Mesenchymal stem cell (in vitro differentiated cells and primary cell): Measurements from ENCODE around the gene ACAD10.

Source experiments
- DNase-seq: peaks from one replicate; pipeline ENCODE4 v3.0.0-alpha.2; 2013
- H2AFZ ChIP-seq: one replicate; pipeline ENCODE4 v1.6.1; 2013; ENCODE audit warnings: low read depth, mild to moderate bottlenecking, control low read depth, inconsistent platforms, low read length, moderate library complexity
- H2AK5ac ChIP-seq: 2 replicates; pipeline ENCODE4 v1.6.1; 2013; ENCODE audit warnings: low read length, moderate library complexity, mild to moderate bottlenecking, inconsistent platforms; ENCODE audit not compliant: severe bottlenecking
- H2BK120ac ChIP-seq: one replicate; pipeline ENCODE4 v1.6.1; 2013; ENCODE audit warnings: low read depth, mild to moderate bottlenecking, inconsistent platforms, low read length, moderate library complexity
- H2BK12ac ChIP-seq, 2 experiments: one replicate each; pipeline ENCODE4 v1.6.1; 2013; ENCODE audit warnings: inconsistent platforms in 2 of 2, low read length in 2 of 2, mild to moderate bottlenecking in 2 of 2, moderate library complexity in 2 of 2, control low read depth in 1 of 2
- H2BK15ac ChIP-seq: one replicate; pipeline ENCODE4 v1.6.1; 2013; ENCODE audit warnings: mild to moderate bottlenecking, low read depth, inconsistent platforms; ENCODE audit not compliant: poor library complexity, severe bottlenecking
- H2BK5ac ChIP-seq: 2 replicates; pipeline ENCODE4 v1.6.1; 2013; ENCODE audit warnings: low read depth, mild to moderate bottlenecking, low read length, control low read depth, inconsistent platforms; ENCODE audit not compliant: poor library complexity, severe bottlenecking
- H3K14ac ChIP-seq, 2 experiments: one replicate each; pipeline ENCODE4 v1.6.1; 2013; ENCODE audit warnings: inconsistent platforms in 2 of 2, low read length in 2 of 2, control low read depth in 1 of 2, mild to moderate bottlenecking in 1 of 2, moderate library complexity in 1 of 2
- H3K18ac ChIP-seq, 2 experiments: one replicate each; pipeline ENCODE4 v1.6.1; 2013; ENCODE audit warnings: inconsistent platforms in 2 of 2, low read length in 2 of 2, control low read depth in 1 of 2, low read depth in 1 of 2, mild to moderate bottlenecking in 1 of 2
- H3K23ac ChIP-seq, 2 experiments: one replicate each; pipeline ENCODE4 v1.6.1; 2013; ENCODE audit warnings: inconsistent platforms in 2 of 2, low read length in 2 of 2, mild to moderate bottlenecking in 2 of 2, moderate library complexity in 2 of 2, control low read depth in 1 of 2
- H3K27ac ChIP-seq: 2 replicates; pipeline ENCODE4 v1.5.1; 2013; ENCODE audit warnings: mild to moderate bottlenecking, moderate library complexity, low read length, control low read depth, inconsistent platforms; ENCODE audit not compliant: poor library complexity, severe bottlenecking
- H3K27me3 ChIP-seq, 2 experiments: 2 replicates each; pipeline versions ENCODE4 v1.6.1 to v1.7.0; 2013; ENCODE audit warnings: low read length in 2 of 2, mild to moderate bottlenecking in 2 of 2, moderate library complexity in 2 of 2, control low read depth in 1 of 2, inconsistent platforms in 1 of 2; ENCODE audit not compliant: control insufficient read depth in 1 of 2, insufficient read depth in 1 of 2
- H3K36me3 ChIP-seq, 2 experiments: 2 replicates each; pipeline versions ENCODE4 v1.6.1 to v1.7.0; 2013; ENCODE audit warnings: low read length in 2 of 2, control low read depth in 1 of 2, inconsistent platforms in 1 of 2, low read depth in 1 of 2, mild to moderate bottlenecking in 1 of 2; ENCODE audit not compliant: insufficient read depth in 2 of 2, control insufficient read depth in 1 of 2
- H3K4ac ChIP-seq, 2 experiments: one replicate each; pipeline ENCODE4 v1.6.1; 2013; ENCODE audit warnings: inconsistent platforms in 2 of 2, low read length in 2 of 2, mild to moderate bottlenecking in 2 of 2, moderate library complexity in 2 of 2, control low read depth in 1 of 2, low read depth in 1 of 2
- H3K4me1 ChIP-seq: 2 replicates; pipeline ENCODE4 v1.6.1; 2013; ENCODE audit warnings: low read depth, low read length, control low read depth; ENCODE audit not compliant: control insufficient read depth, insufficient read depth
- H3K4me2 ChIP-seq: 2 replicates; pipeline ENCODE4 v1.6.1; 2013; ENCODE audit warnings: low read length, mild to moderate bottlenecking, inconsistent platforms; ENCODE audit not compliant: poor library complexity, severe bottlenecking
- H3K4me3 ChIP-seq, 2 experiments: 2 replicates each; pipeline versions ENCODE4 v1.5.1 to v1.7.0; 2013; ENCODE audit warnings: low read length in 2 of 2, mild to moderate bottlenecking in 2 of 2, control low read depth in 1 of 2, low read depth in 1 of 2; ENCODE audit not compliant: insufficient read depth in 1 of 2
- H3K79me1 ChIP-seq: replicated peaks from 2 replicates; pipeline ENCODE4 v1.6.1; 2013; ENCODE audit warnings: mild to moderate bottlenecking, control low read depth, low read length, inconsistent platforms; ENCODE audit not compliant: poor library complexity, severe bottlenecking
- H3K9ac ChIP-seq: 2 replicates; pipeline ENCODE4 v1.7.0; 2013; ENCODE audit warnings: mild to moderate bottlenecking, low read length, moderate library complexity
- H3K9me3 ChIP-seq: 2 replicates; pipeline ENCODE4 v1.7.0; 2013; ENCODE audit warnings: mild to moderate bottlenecking, low read length; ENCODE audit not compliant: control insufficient read depth
- H4K8ac ChIP-seq: one replicate; pipeline ENCODE4 v1.6.1; 2013; ENCODE audit warnings: inconsistent platforms, mild to moderate bottlenecking, low read length, moderate library complexity
- H4K91ac ChIP-seq: one replicate; pipeline ENCODE4 v1.6.1; 2013; ENCODE audit warnings: mild to moderate bottlenecking, low read length, inconsistent platforms
- WGBS: methylation state at CpG from one replicate; pipeline ENCODE4 v1.1.7; 2013; ENCODE audit warnings: mixed read lengths; 5-methylcytosine and 5-hydroxymethylcytosine counted together

The ACAD10 gene

DNA sequence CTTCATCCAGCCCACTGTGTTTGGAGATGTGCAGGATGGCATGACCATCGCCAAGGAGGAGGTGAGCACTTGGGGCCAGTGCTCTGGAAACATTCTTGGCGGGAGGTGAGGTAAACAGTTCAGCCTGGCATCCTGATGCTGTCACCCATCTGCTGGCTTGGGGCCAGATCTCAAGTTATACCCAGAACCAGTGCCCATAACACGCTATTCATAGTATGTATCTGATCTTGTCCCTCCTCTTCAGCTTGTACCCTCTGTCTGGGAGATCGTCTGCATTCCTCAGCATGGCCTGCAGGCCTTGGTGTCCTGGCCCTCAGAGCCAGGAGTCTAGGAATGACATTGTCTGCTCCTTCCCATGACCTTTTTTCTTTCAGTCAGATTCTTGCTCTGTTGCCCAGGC, 112.3 kb downstream of the ACAD10 start:
- Histone ChIP-seq H3K18ac (no peak overlapping the region), H3K4me3 (no peak overlapping the region), H2BK5ac (no peak overlapping the region), H3K36me3 (peaks cover 14 to 15% of the 10 kb centered on the region in 2 experiments), H3K14ac (no peak overlapping the region), H3K4ac (no peak overlapping the region), H3K4me2 (no peak overlapping the region), H3K27me3 (no peaks in the 10 kb centered on the region), H2AFZ (no peak overlapping the region), H2BK12ac (no peak overlapping the region), H3K79me1 (no peaks in the 10 kb centered on the region), H2BK15ac (no peak overlapping the region), H3K9me3 (no peaks in the 10 kb centered on the region), H2BK120ac (no peak overlapping the region), H4K8ac (no peak overlapping the region), H3K9ac (no peak overlapping the region), H3K4me1 (peaks cover 3% of the 10 kb centered on the region), H4K91ac (no peak overlapping the region), H3K27ac (no peak overlapping the region), H3K23ac (no peak overlapping the region), H2AK5ac (no peak overlapping the region)
- DNase-seq: no peak
- 98% methylated on average over 4 of the region's 4 CpGs for WGBS

DNA sequence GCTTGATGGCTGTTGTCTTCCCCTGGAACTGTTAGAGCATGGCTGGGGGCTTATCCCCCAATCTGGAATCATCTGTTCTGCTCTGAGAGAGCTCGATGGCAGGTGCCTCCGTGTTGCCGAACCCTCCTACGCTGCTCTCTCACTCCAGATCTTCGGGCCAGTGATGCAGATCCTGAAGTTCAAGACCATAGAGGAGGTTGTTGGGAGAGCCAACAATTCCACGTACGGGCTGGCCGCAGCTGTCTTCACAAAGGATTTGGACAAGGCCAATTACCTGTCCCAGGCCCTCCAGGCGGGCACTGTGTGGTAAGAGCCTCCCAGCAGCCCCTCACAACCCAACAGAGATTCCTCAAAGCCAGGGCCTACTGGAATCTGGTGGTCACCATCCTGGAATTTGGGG, 113.9 kb downstream of the ACAD10 start:
- Histone ChIP-seq H2AFZ (no peak overlapping the region), H3K9ac (no peak overlapping the region), H3K27me3 (no peaks in the 10 kb centered on the region), H3K9me3 (no peaks in the 10 kb centered on the region), H3K79me1 (no peaks in the 10 kb centered on the region), H3K4me3 (no peak overlapping the region), H4K8ac (no peak overlapping the region), H3K27ac (no peak overlapping the region), H2BK5ac (no peak overlapping the region), H2BK15ac (no peak overlapping the region), H2BK12ac (no peak overlapping the region), H3K36me3 (peaks cover 14 to 15% of the 10 kb centered on the region in 2 experiments), H2AK5ac (no peak overlapping the region), H3K23ac (no peak overlapping the region), H2BK120ac (no peak overlapping the region), H3K4me1 (peaks cover 3% of the 10 kb centered on the region), H3K18ac (no peak overlapping the region), H4K91ac (no peak overlapping the region), H3K4me2 (no peak overlapping the region), H3K4ac (no peak overlapping the region), H3K14ac (no peak overlapping the region)
- DNase-seq: no peak
- WGBS: over 99% methylated on average over 9 of the region's 9 CpGs

DNA sequence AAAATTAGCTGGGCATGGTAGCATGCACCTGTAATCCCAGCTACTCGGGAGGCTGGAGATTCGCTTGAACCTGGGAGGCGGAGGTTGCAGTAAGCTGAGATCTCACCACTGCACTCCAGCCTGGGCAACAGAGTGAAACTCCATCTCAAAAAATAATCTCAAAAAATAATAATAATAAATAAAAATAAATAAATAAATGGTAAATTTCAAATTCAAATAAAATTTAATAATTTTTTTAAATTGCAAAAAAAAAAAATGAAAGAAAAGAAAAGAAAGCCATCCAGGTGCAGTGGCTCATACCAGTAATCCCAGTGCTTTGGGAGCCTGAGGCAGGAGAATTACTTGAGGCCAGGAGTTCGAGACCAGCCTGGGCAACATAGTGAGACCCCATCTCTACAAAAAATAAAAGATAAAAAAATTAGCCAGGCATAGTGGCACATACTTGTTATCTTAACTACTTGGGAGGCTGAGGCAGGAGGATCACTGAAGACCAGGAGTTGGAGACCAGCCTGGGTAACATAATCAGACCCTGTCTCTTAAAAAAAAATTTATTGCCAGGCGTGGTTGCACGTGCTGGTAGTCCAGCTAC, 117.3 kb downstream of the ACAD10 start:
- Histone ChIP-seq H3K4me3 (no peak overlapping the region), H3K14ac (no peak overlapping the region), H3K4me1 (peaks cover 2% of the 10 kb centered on the region), H3K27ac (no peak overlapping the region), H2BK120ac (no peak overlapping the region), H3K79me1 (no peaks in the 10 kb centered on the region), H3K9ac (no peak overlapping the region), H4K91ac (no peak overlapping the region), H3K23ac (no peak overlapping the region), H2BK5ac (no peak overlapping the region), H2AK5ac (no peak overlapping the region), H2BK15ac (no peak overlapping the region), H2AFZ (no peak overlapping the region), H3K9me3 (no peaks in the 10 kb centered on the region), H3K36me3 (peaks cover 10 to 17% of the 10 kb centered on the region in 2 experiments), H3K27me3 (no peaks in the 10 kb centered on the region), H4K8ac (no peak overlapping the region), H3K4me2 (no peak overlapping the region), H3K4ac (no peak overlapping the region), H3K18ac (no peak overlapping the region), H2BK12ac (no peak overlapping the region)
- DNase-seq: no peak
- WGBS: 100% methylated on average over 5 of the region's 6 CpGs

DNA sequence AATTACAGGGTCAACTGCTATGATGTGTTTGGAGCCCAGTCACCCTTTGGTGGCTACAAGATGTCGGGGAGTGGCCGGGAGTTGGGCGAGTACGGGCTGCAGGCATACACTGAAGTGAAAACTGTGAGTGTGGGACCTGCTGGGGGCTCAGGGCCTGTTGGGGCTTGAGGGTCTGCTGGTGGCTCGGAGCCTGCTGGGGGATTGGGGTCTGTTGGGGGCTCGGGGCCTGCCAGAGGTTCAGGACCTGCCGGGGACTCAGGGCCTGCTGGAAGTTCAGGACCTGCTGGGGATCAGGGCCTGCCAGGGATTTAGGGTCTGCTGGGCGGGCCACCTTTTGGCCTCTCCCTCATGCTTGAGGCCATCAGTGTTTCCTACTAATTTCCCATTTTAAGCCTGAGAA, 118.0 kb downstream of the ACAD10 start:
- no peak overlapping the region for H2BK12ac ChIP-seq
- no peaks in the 10 kb centered on the region for H3K4me1 ChIP-seq
- no peak overlapping the region for H3K14ac ChIP-seq
- no peak overlapping the region for H4K91ac ChIP-seq
- H3K4me3 ChIP-seq: no peak overlapping the region
- no peak overlapping the region for H2BK5ac ChIP-seq
- no peak overlapping the region for H2BK15ac ChIP-seq
- no peaks in the 10 kb centered on the region for H3K79me1 ChIP-seq
- H3K23ac ChIP-seq: no peak overlapping the region
- no peak overlapping the region for H3K18ac ChIP-seq
- DNase-seq: no peak
- no peak overlapping the region for H4K8ac ChIP-seq
- H2AFZ ChIP-seq: no peak overlapping the region
- H2BK120ac ChIP-seq: no peak overlapping the region
- H2AK5ac ChIP-seq: no peak overlapping the region
- H3K4me2 ChIP-seq: no peak overlapping the region
- H3K27ac ChIP-seq: no peak overlapping the region
- H3K4ac ChIP-seq: no peak overlapping the region
- peaks cover 7 to 13% of the 10 kb centered on the region in 2 experiments for H3K36me3 ChIP-seq
- no peaks in the 10 kb centered on the region for H3K27me3 ChIP-seq
- 98% methylated on average over 8 of the region's 8 CpGs for WGBS
- no peaks in the 10 kb centered on the region for H3K9me3 ChIP-seq
- H3K9ac ChIP-seq: no peak overlapping the region
